Raji (cell line): ENCODE measurements around the gene KRT85.

ENCODE experiments used
- POLR2A ChIP-seq: IDR thresholded peaks from 2 replicates; pipeline ENCODE4 v1.6.1; 2011; ENCODE audit warnings: low read depth, low read length, control low read depth; ENCODE audit not compliant: insufficient read depth

Gene KRT85

DNA sequence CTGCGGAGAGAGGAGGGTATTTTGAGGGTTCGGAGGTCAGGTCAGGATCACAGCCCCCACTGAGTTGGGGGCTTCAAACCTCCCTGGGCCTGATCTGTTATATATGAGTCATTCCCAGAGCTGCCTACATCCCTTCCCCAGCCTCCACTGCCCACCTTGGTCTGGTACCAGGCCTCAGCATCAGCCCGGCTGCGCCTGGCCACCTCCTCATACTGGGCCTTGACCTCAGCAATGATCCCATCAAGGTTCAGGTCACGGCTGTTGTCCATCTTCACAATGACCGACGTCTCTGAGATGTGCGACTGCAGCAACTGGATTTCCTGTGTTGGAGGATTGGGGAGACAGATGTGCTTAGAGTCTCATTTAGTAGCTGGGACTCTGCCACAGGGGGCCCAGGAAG, 13.9 kb upstream of the KRT85 start:
- TF ChIP-seq POLR2A, result no peak

DNA sequence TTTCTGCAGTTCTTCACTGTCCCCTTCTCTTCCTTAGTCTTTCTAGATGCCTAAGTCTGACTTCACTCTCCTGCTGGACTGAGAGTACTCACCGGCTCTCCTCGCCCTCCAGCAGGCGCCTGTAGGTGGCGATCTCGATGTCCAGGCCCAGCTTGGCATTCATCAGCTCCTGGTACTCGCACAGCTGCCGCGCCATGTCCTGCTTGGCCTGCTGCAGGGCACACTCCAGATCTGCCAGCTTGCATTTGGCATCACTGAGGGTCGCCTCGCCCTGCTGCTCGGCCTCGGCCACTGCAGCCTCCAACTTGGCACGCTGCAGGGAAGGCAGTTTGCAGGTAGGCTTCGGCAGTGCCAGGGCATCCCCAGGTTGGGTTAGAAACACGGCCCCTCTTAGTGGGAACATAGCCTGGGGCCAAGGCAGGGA, 13.0 kb upstream of the KRT85 start:
- no peak for TF ChIP-seq POLR2A

DNA sequence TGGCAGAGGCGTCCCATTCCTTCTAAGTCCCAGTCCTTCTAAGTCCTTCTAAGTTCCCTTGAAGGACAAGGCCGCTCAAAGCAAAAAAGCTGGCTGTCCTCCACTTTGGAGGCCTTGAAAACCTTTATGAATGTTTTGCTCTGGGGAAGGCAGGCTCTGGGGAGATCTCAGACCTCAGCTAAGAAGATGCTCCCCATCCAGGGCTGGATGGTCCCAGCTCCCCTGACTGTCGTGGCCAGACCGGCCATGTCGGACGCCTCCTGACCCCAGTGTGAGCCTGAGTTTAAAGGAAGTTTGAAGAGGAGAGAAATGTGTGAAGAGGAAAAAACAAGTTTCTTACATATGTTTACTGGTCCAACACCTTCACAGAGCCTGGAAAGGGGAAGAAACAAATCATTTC, 12.3 kb upstream of the KRT85 start:
- no peak for TF ChIP-seq POLR2A

DNA sequence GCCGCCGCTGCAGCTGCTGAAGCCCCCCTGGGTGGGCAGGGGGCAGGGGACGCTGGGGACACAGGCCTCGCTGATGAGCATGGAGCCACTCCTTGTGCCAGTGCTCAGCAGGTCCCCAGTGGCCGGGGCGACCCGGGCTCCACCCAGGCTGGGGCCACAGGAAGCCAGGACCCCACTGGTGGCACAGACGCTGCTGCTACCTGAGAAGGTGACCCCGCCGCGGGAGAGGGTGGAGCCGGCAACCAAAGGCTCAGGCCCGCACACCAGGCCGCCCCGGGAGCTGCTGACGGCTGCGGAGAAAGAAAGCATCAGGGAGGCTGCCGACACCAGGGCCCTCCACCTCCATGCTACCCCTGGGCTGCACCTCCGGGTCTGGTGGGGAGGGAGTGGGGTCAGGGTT, 10.8 kb upstream of the KRT85 start:
- TF ChIP-seq POLR2A, result no peak

DNA sequence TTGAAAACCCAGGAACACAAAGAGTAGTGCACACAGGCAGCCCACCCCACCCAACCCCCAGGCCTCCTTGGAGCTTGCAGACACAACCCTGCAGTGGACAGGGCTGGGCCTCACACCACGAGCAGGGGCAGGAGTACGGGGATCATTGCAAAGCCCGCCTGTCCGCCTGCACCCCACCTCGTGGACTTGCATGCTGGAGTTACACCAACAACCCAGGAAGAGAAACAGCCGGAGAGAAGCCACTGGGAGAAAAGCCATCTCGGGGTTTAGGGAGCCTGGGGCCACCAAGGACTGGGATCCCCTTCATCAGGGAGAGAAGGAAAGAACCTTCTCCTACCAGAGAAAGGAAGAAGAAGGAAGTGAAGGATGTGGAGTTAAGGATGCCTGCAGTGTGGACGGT, 10.0 kb upstream of the KRT85 start:
- no peak for TF ChIP-seq POLR2A

DNA sequence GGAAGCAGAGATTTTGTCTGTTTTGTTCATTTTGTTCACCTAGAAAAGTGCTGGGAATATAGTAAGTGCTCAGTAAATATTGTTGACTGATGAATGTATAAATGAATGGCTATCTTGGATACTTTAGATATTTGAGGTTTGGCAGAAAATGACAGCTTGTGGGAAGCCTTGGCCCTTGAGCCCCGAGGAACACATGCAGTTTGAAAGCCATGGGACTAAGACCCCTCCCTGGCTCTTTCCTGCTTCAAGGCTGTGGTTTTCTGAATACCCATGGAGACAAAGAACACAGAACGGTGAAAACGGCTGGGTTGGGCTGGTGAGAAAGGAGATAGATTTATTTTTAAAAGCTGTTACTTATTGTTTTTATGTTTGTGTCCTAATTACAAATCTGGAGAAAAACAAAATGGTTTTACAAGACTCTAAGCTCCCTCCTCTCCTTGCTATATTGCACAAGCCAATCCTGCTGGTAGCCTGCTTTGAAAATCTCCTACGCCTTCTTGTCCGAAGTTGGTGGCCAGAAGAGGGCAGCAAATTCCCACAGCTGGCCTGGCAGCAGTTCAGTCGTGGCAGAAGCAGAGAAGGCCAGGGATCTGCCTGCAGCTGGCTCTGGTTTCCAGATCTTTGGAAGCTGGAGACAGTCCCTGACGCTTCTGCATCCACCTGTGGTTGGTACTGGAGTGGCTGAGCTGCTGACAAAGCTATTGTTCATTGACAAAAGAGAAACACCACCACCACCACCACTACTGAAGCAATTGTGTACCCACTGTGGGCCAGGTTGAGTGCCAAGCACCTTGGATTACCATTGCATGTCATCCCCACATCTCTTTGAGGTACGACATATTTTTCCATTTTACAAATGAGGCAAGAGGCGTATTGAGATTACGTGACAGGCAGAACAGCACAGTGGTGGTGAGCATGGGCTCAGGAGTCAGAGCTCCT, 5.2 kb upstream of the KRT85 start:
- no peak for TF ChIP-seq POLR2A

DNA sequence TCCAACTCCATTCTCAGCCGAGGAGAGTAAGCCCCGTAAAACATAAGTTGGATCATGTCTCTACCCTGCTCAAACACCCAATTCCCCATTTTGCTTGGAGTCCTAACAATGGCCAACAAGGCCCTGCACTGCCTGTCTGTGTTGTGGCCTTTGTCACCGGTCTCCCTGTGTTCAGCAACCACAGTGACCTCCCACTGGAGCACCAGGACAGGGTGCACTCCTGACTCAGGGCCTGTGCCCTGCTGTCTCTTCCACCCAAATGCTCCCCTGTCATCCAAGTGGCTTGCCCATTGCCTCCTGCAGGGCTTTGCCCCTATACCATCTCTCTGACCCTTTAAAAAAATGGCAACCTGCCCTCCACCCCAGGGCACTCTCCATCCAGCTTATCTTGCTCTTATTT, 4.4 kb upstream of the KRT85 start:
- TF ChIP-seq POLR2A, result no peak

DNA sequence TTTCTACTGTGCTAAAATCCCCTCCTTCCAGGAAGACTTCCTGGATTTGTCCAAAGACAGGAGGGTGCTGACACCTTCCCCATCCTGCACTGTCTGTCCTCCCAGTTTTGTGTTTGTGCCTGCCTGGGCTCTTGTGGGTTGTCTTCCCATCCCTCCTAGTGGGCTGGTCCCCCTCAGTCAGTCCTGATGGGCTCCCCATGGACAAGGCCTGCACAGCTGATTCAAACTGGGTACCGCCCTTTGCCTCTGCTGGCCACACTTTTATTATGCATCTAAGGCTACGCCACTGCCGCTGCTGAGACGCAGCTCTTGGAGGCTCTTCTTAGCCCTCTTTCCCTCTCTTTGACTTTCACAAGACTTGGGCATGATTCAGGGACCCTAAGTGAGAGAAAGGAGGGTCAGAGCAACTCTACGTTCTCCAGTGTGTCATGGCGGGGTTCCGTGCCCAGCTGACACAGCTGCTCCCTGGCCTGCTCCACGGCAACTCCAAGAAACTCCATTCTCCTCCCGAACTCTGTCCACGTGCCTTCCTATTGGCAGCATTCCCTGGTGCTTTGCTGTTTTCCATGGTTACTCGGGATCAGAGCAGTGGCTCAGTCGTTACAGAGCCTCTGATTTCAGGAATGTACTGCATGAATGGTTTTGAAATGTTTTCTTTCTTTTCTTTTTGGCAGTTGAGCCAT, 3.8 kb upstream of the KRT85 start:
- TF ChIP-seq POLR2A, result no peak

DNA sequence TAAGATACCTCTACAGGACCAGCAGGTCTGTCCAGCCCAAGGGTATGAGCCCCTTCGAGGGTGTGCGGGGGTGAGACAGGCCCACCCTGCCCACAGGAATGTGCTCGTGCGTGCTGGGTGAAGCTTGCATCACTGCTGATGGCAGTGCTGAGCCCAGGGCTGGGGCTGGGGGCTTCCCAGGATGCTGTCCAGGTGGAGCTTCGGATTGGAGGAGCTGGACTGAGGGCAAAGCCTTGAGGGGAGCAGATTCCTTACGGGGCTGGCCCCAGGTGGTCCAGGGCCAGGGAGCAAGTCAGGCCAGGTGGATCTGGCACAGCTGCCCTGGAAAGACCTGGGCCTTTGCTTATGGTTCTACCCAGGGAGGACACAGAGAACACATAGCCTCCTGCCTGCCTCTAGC, 2.5 kb upstream of the KRT85 start:
- no peak for TF ChIP-seq POLR2A

DNA sequence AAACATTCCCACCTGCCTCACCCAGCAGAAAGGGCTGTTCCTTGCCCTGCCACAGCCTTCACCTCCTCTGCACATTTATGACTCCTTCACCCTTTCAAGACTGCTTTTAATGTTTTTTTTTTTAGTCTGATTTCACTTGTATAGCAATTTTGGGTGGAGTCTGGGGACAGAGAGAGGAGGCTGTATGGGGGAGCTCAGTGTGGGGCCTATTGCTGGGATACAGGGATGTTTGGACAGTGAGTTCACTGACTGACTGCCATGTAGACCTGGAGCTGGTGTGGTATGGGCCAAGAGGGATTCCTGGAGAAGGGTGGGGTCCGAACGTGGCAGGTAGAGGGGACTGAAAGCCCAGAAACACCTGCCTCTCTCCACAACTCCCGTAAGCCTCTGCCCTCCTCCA, 1.9 kb upstream of the KRT85 start:
- no peak for TF ChIP-seq POLR2A

DNA sequence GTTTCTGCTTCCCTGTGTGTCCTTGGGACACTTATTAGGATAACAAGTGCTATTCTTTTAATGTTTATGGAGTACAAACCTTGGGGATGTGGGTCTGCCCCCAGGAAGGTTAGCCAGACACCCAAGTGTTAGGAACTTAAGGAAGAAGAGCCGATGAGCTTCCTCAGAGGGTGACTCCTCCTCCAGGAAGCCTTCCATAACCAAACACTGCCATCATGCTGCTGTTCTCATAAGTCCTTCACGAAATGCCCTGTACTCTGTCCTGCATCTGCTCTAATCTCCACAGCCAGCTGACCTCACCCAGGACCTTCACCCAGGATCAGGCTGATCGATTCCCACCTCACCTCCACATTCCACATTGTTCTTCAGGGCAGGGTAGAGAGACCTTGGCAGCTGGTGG, 1.2 kb upstream of the KRT85 start:
- no peak for TF ChIP-seq POLR2A

DNA sequence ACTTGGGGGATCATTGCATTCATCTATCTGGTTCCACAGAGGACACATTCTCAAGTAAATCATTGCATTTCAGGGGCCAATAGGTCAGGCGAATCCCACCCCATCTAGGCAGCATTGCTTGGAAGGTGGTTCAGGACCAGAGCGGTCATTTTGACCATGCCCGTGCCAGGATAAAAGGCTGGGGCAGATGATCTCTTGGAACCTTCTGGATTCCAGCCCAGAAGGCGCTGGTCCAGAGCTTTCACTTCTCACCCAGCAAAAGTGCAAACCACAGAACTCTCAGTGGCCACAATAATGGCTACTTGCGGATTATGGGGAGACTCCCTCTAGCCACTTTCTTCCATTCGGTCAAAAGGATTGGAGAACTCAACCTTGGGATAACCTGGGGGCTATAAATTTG, 595 bp upstream of the KRT85 start:
- no peak for TF ChIP-seq POLR2A

DNA sequence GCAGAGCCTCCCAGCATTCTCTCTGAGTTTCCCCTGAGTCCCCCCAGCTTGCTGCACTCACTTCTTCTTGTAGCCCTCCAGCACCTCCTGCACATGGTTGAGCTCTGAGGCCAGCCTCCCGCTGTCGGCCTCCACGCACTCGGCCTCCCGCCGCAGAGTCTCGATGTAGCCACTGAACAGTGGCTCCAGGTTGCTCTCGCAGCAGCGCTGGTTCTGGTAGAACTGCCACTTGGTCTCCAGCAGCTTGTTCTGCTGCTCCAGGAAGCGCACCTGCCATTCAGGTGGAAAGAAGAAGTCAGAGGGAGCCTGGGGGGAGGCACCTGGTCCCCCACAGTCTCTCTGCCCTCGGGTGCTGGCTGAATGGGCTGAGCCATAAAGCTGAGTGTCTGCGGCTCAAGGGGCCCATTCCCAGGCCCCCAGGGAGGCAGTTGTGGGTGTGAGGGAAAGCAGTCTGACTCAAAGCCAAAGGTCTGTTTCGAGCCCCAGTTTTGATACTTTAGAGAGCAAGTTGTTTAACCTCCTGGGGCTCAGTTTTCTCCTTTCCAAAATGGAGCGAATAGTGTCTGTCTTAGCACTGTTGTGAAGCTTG, 2.3 kb downstream of the KRT85 start:
- TF ChIP-seq POLR2A, result no peak

DNA sequence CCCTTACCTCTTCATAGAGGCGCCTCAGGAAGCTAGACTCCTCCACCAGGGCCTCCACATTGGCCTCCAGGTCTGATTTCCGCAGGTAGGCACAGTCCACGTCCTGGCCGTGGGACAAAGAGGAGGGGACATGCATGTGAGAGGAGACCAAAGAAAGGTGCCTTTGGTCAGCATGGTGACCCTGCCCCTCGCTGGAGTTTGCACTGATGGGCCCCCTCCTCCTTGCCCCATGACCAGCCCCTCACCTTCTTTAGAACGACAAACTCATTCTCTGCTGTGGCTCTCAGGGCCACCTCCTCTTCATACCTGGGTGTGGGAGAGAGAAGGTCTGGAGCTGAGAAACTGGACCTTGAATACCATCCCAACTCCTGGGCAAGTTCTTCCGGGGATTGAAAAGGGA, 3.2 kb downstream of the KRT85 start:
- TF ChIP-seq POLR2A, result no peak

DNA sequence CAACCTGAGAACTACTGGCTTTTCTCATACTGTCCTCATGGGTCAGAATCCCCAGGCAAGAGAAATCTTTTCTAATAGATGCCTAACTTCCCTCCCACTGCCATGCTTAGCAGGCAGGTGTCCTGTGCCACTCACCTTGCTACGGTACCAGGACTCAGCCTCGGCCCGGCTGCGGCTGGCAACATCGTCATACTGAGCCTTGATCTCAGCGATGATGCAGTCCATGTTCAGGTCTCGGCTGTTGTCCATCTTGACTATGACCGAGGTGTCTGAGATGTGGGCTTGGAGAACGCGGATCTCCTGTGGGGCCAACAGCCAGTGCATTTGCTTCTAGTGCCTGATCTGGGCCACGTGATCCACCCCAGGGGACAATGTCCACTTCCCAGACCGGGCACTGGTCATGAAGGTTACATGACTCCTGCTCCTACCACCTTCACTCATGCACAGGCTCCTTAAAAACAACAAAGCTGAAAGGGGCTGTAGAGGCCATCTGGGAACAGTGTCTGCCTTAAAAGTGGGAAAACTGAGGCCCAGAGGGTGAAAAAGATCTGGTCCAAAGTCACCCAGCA, 4.1 kb downstream of the KRT85 start:
- no peak for TF ChIP-seq POLR2A
